GM21619 (cell line): ENCODE measurements around the gene IRX2.

Source experiments
- ATAC-seq: cut with Tn5 transposase; IDR thresholded peaks from one replicate; pipeline ENCODE4 v1.9.1; 2021; ENCODE audit not compliant: unreplicated experiment

Gene IRX2

GRCh38 chr5:2698581-2698980 is 52.9 kb downstream of the IRX2 start:
- ATAC-seq, result no peak

GRCh38 chr5:2697446-2698200 is 53.9 kb downstream of the IRX2 start:
- no peak for ATAC-seq

- ATAC-seq, result no peak
Observed at GRCh38 chr5:2697041-2697440, 54.4 kb downstream of the IRX2 start.
